Measurements from ENCODE around the gene WRAP73. TPM values are rescaled to one million over a fixed set of nuclear protein-coding genes. Genes with fewer than 3 reads are reported as not detected.

WRAP73 gene
- total RNA-seq, 1 experiment from 2014 or later = 41.2 TPM

DNA sequence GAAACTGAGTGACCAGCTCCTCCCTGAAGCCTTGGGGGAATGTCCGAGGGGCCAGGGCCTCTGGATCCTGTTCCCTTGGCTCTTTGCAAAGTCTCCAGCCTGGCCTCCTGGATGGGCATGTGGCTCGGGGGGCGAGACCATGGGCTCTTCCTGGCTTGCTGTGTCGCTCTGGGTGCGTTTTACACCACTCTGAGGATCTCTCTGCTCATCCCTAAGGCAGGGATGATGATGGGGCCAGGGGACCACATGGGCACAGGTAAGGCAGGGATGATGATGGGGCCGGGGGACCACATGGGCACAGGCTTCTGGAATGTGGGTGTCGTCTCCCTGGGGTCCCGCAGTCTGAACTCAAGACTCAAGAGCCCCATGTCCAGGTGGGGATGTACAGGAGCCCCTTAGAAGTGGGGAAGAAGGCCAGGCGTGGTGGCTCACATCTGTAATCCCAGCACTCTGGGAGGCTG, 20.1 kb upstream of the WRAP73 start:
- no peak for DNase-seq (ENCODE audit: low spot score)

DNA sequence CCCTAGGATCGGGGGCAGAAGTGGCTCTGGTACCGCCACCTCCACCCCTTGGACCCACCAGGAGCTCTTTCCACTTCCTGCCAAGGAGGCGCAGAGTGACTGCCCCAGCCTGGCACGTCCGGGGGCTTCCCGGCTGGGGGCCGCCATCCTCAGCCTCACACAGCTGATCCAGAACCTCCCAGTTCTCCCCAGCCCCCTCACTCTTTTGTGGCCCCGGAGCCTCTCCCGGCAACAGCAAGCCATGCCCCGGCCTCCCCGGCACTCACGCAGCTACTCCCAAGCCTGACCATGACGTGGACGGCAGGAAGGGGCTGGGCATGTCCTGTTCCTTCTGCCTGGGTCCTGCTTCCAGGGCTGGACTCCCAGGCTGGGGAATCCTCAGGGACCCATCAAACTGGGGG, 19.5 kb upstream of the WRAP73 start:
- no peak overlapping the region for H3K4me3 ChIP-seq (ENCODE audit: low read depth, low read length, poor library complexity, severe bottlenecking)

More for the DNA sequence above, 20.1 kb upstream of the WRAP73 start:
- ChIA-PET CTCF (no interaction called here), POLR2A (ENCODE audit: low non-redundant PET) (no interaction called here)
- intact Hi-C loops (cut with micrococcal nuclease; ENCODE audit: unreplicated experiment) = no loop called here
- Histone ChIP-seq H3K27ac (ENCODE audit: low read depth, low read length, poor library complexity, severe bottlenecking) (no peak overlapping the region), H3K4me3 (ENCODE audit: low read depth, low read length, poor library complexity, severe bottlenecking) (no peak overlapping the region), H3K36me3 (ENCODE audit: insufficient read depth, low read length, poor library complexity, severe bottlenecking) (no peaks in the 10 kb centered on the region), H3K9me3 (ENCODE audit: low read depth, low read length, poor library complexity, severe bottlenecking) (no peaks in the 10 kb centered on the region), H3K27me3 (replicated peaks; ENCODE audit: insufficient read depth, low read depth, low read length, poor library complexity) (no peaks in the 10 kb centered on the region), H3K4me1 (ENCODE audit: insufficient read depth, low read length, poor library complexity, severe bottlenecking) (peaks cover 4% of the 10 kb centered on the region)
- BruUV-seq (replicated peaks) = no TSS peak
- TF ChIP-seq EZH2 (IDR thresholded peaks at IDR 0.05; ENCODE audit: borderline replicate concordance, low read depth, low read length, poor library complexity, severe bottlenecking) = no peak
- TF ChIP-seq, protein P1, sequence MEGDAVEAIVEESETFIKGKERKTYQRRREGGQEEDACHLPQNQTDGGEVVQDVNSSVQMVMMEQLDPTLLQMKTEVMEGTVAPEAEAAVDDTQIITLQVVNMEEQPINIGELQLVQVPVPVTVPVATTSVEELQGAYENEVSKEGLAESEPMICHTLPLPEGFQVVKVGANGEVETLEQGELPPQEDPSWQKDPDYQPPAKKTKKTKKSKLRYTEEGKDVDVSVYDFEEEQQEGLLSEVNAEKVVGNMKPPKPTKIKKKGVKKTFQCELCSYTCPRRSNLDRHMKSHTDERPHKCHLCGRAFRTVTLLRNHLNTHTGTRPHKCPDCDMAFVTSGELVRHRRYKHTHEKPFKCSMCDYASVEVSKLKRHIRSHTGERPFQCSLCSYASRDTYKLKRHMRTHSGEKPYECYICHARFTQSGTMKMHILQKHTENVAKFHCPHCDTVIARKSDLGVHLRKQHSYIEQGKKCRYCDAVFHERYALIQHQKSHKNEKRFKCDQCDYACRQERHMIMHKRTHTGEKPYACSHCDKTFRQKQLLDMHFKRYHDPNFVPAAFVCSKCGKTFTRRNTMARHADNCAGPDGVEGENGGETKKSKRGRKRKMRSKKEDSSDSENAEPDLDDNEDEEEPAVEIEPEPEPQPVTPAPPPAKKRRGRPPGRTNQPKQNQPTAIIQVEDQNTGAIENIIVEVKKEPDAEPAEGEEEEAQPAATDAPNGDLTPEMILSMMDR (conservative IDR thresholded peaks at IDR 0.05; ENCODE audit: low read depth, low read length) = no peak

DNA sequence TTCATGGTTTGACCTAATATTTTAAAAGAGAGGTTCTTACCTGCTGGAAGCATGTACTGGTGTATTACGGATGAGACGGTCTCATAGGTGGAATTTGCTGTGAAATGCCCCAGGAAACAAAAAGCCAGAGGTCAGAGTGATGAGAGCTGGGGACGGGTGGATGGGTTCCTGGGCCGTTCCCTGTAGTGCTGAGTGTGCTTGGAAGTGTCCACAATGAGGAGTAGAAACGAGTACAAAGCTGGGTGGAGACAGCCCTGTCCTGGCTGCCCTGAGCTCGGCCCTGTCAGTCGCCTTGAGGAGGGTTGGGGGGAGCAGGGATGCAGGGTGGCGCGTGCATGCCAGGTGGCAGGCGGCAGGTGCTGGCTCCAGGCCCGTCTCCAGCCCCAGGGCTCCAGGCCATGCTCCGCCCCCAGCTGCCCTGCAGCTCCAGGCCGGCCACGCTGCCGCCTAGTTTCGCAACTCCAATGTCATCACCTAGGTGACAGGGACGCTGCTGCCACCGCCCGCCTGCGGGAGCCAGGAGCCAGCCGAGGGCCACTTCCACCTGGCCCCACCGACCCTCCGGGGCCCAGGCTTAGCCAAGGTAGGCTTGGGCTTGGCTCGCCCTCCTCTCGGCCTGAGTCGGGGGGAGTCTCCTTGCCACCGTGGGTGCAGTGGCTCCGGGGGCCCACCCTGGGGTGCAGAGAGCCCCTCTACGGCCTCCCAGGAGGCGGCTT, 18.8 kb upstream of the WRAP73 start:
- H3K4me1 ChIP-seq (ENCODE audit: insufficient read depth, low read length, poor library complexity, severe bottlenecking) = peaks cover 15% of the 10 kb centered on the region
- no peaks in the 10 kb centered on the region for H3K27me3 ChIP-seq (replicated peaks; ENCODE audit: insufficient read depth, low read depth, low read length, poor library complexity)
- TF ChIP-seq, protein P1 (conservative IDR thresholded peaks at IDR 0.05; ENCODE audit: low read depth, low read length) = no peak
- no peak for TF ChIP-seq EZH2 (IDR thresholded peaks at IDR 0.05; ENCODE audit: borderline replicate concordance, low read depth, low read length, poor library complexity, severe bottlenecking)
- H3K9me3 ChIP-seq (ENCODE audit: low read depth, low read length, poor library complexity, severe bottlenecking) = no peaks in the 10 kb centered on the region
- no peak for DNase-seq (ENCODE audit: low spot score)
- BruUV-seq (replicated peaks) = no TSS peak
- intact Hi-C loops (cut with micrococcal nuclease; ENCODE audit: unreplicated experiment) = no loop called here
- H3K4me3 ChIP-seq (ENCODE audit: low read depth, low read length, poor library complexity, severe bottlenecking) = no peak overlapping the region
- H3K36me3 ChIP-seq (ENCODE audit: insufficient read depth, low read length, poor library complexity, severe bottlenecking) = no peaks in the 10 kb centered on the region
- CTCF ChIA-PET = no interaction called here
- POLR2A ChIA-PET (ENCODE audit: low non-redundant PET) = no interaction called here
- no peak overlapping the region for H3K27ac ChIP-seq (ENCODE audit: low read depth, low read length, poor library complexity, severe bottlenecking)

More for the DNA sequence above, 19.5 kb upstream of the WRAP73 start:
- H3K36me3 ChIP-seq (ENCODE audit: insufficient read depth, low read length, poor library complexity, severe bottlenecking) = no peaks in the 10 kb centered on the region
- TF ChIP-seq, protein P1 (conservative IDR thresholded peaks at IDR 0.05; ENCODE audit: low read depth, low read length) = no peak
- TF ChIP-seq EZH2 (IDR thresholded peaks at IDR 0.05; ENCODE audit: borderline replicate concordance, low read depth, low read length, poor library complexity, severe bottlenecking) = no peak
- POLR2A ChIA-PET (ENCODE audit: low non-redundant PET) = no interaction called here
- peaks cover 9% of the 10 kb centered on the region for H3K4me1 ChIP-seq (ENCODE audit: insufficient read depth, low read length, poor library complexity, severe bottlenecking)
- intact Hi-C loops (cut with micrococcal nuclease; ENCODE audit: unreplicated experiment) = no loop called here
- H3K27me3 ChIP-seq (replicated peaks; ENCODE audit: insufficient read depth, low read depth, low read length, poor library complexity) = no peaks in the 10 kb centered on the region
- H3K27ac ChIP-seq (ENCODE audit: low read depth, low read length, poor library complexity, severe bottlenecking) = no peak overlapping the region
- no peak for DNase-seq (ENCODE audit: low spot score)
- BruUV-seq (replicated peaks) = no TSS peak
- CTCF ChIA-PET = no interaction called here
- H3K9me3 ChIP-seq (ENCODE audit: low read depth, low read length, poor library complexity, severe bottlenecking) = no peaks in the 10 kb centered on the region
